ENCODE measurements around the gene HLA-DOB.

HLA-DOB gene

GRCh38 chr6:32852844-32853540, 36.2 kb upstream of the HLA-DOB start:
- peak overlapping the region; percentile 93 for H3K4me3 ChIP-seq (ENCODE audit: low read length)
- H3K9me3 ChIP-seq (ENCODE audit: control insufficient read depth, low read length), result no peaks in the 10 kb centered on the region
- peaks cover 15% of the 10 kb centered on the region for H3K4me1 ChIP-seq (ENCODE audit: control insufficient read depth, insufficient read depth, low read length)
- H3K36me3 ChIP-seq (ENCODE audit: control insufficient read depth, insufficient read depth, low read length, severe bottlenecking), result peaks cover 30% of the 10 kb centered on the region
- peak; percentile 68 for DNase-seq (ENCODE audit: low read depth)
- no peaks in the 10 kb centered on the region for H3K27me3 ChIP-seq (replicated peaks; ENCODE audit: control insufficient read depth, insufficient read depth, low read length)
- H3K9ac ChIP-seq (ENCODE audit: low read length), result peak overlapping the region; percentile 93

- DNase-seq (ENCODE audit: low read depth), result peak; percentile 51
- no peaks in the 10 kb centered on the region for H3K27me3 ChIP-seq (replicated peaks; ENCODE audit: control insufficient read depth, insufficient read depth, low read length)
- peak overlapping the region; percentile 93 for H3K9ac ChIP-seq (ENCODE audit: low read length)
Measured at GRCh38 chr6:32852018-32852843, 35.4 kb upstream of the HLA-DOB start.

GRCh38 chr6:32851025-32851424, 34.2 kb upstream of the HLA-DOB start:
- no peak for DNase-seq (ENCODE audit: low read depth)
- H3K4me3 ChIP-seq (ENCODE audit: low read length), result no peak overlapping the region
- H3K4me1 ChIP-seq (ENCODE audit: control insufficient read depth, insufficient read depth, low read length), result peaks cover 15% of the 10 kb centered on the region
- H3K9ac ChIP-seq (ENCODE audit: low read length), result peak overlapping the region; percentile 93
- no peaks in the 10 kb centered on the region for H3K9me3 ChIP-seq (ENCODE audit: control insufficient read depth, low read length)
- H3K27me3 ChIP-seq (replicated peaks; ENCODE audit: control insufficient read depth, insufficient read depth, low read length), result no peaks in the 10 kb centered on the region
- peaks cover 46% of the 10 kb centered on the region for H3K36me3 ChIP-seq (ENCODE audit: control insufficient read depth, insufficient read depth, low read length, severe bottlenecking)

More at GRCh38 chr6:32852018-32852843, 35.4 kb upstream of the HLA-DOB start:
- Histone ChIP-seq H3K9me3 (ENCODE audit: control insufficient read depth, low read length) (no peaks in the 10 kb centered on the region), H3K4me3 (ENCODE audit: low read length) (peak overlapping the region; percentile 93), H3K36me3 (ENCODE audit: control insufficient read depth, insufficient read depth, low read length, severe bottlenecking) (peaks cover 36% of the 10 kb centered on the region), H3K4me1 (ENCODE audit: control insufficient read depth, insufficient read depth, low read length) (peaks cover 15% of the 10 kb centered on the region)

GRCh38 chr6:32849126-32849525, 32.3 kb upstream of the HLA-DOB start:
- Histone ChIP-seq H3K36me3 (ENCODE audit: control insufficient read depth, insufficient read depth, low read length, severe bottlenecking) (peaks cover 57% of the 10 kb centered on the region), H3K4me1 (ENCODE audit: control insufficient read depth, insufficient read depth, low read length) (peaks cover 9% of the 10 kb centered on the region), H3K9ac (ENCODE audit: low read length) (no peak overlapping the region), H3K4me3 (ENCODE audit: low read length) (no peak overlapping the region), H3K9me3 (ENCODE audit: control insufficient read depth, low read length) (no peaks in the 10 kb centered on the region), H3K27me3 (replicated peaks; ENCODE audit: control insufficient read depth, insufficient read depth, low read length) (no peaks in the 10 kb centered on the region)
- DNase-seq (ENCODE audit: low read depth), result no peak

- Histone ChIP-seq H3K9me3 (ENCODE audit: control insufficient read depth, low read length) (no peaks in the 10 kb centered on the region), H3K4me3 (ENCODE audit: low read length) (no peak overlapping the region), H3K27me3 (replicated peaks; ENCODE audit: control insufficient read depth, insufficient read depth, low read length) (no peaks in the 10 kb centered on the region), H3K9ac (ENCODE audit: low read length) (no peak overlapping the region), H3K4me1 (ENCODE audit: control insufficient read depth, insufficient read depth, low read length) (peaks cover 13% of the 10 kb centered on the region), H3K36me3 (ENCODE audit: control insufficient read depth, insufficient read depth, low read length, severe bottlenecking) (peaks cover 57% of the 10 kb centered on the region)
- no peak for DNase-seq (ENCODE audit: low read depth)
Measured at GRCh38 chr6:32847795-32848194, 31.0 kb upstream of the HLA-DOB start.

GRCh38 chr6:32847004-32847403, 30.2 kb upstream of the HLA-DOB start:
- Histone ChIP-seq H3K36me3 (ENCODE audit: control insufficient read depth, insufficient read depth, low read length, severe bottlenecking) (peaks cover 57% of the 10 kb centered on the region), H3K9ac (ENCODE audit: low read length) (no peak overlapping the region), H3K27me3 (replicated peaks; ENCODE audit: control insufficient read depth, insufficient read depth, low read length) (no peaks in the 10 kb centered on the region)

DNA sequence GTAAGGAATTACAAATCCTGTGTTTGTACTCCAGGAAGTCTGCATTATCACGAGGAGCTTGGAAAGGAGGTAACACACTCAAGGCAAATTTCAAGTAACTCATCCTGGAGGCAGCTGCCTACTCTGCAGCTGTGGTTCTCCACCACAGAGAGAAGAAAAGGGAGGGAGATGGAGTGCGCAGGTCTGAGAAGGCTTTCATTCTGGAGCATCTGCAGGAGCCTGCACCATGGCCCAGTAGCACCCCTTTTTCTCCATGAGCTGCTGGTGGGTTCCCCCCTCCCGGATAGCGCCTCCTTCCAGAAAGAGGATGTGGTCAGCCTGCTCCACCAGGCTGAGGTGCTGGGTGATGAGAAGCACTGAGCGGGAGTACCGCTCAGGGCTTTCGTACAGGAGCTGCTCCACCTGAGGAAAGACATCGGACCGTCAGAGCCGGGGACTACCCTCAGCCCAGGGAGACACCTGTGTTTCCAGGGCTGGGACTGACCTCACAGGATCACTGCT, 28.6 kb upstream of the HLA-DOB start:
- Histone ChIP-seq H3K4me3 (ENCODE audit: low read length) (no peak overlapping the region), H3K27me3 (replicated peaks; ENCODE audit: control insufficient read depth, insufficient read depth, low read length) (no peaks in the 10 kb centered on the region), H3K9me3 (ENCODE audit: control insufficient read depth, low read length) (no peaks in the 10 kb centered on the region), H3K4me1 (ENCODE audit: control insufficient read depth, insufficient read depth, low read length) (peaks cover 5% of the 10 kb centered on the region), H3K9ac (ENCODE audit: low read length) (no peak overlapping the region), H3K36me3 (ENCODE audit: control insufficient read depth, insufficient read depth, low read length, severe bottlenecking) (peaks cover 52% of the 10 kb centered on the region)
- no peak for DNase-seq (ENCODE audit: low read depth)

More at GRCh38 chr6:32847004-32847403, 30.2 kb upstream of the HLA-DOB start:
- no peaks in the 10 kb centered on the region for H3K9me3 ChIP-seq (ENCODE audit: control insufficient read depth, low read length)
- no peak overlapping the region for H3K4me3 ChIP-seq (ENCODE audit: low read length)
- DNase-seq (ENCODE audit: low read depth), result no peak
- peaks cover 8% of the 10 kb centered on the region for H3K4me1 ChIP-seq (ENCODE audit: control insufficient read depth, insufficient read depth, low read length)

DNA sequence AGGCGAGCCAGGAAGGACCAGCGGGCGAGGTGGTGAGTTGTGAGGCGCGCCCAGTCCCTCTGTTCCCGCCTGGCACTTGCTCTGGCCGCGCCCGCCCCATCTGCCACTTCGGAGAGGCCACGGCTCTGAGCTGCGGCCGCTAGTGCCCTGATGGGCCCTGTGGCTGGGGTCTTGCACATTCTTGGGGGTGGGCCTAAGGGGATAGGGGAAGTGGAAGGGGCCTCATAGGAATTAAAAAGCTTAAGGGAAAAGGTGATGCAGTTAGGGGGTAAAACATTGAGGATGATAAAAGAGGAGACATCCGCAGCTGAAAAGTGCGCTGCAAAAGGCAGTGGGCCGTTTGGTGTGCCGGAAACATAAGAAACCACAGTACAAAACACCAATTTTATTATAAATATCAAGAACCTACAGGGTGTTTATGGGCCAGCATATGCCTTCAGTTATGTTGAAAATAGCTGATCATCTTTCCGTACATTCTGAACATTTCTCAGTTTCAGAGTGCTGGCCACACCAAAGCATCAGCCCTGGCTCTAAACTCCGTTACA, 28.1 kb upstream of the HLA-DOB start:
- peaks cover 5% of the 10 kb centered on the region for H3K4me1 ChIP-seq (ENCODE audit: control insufficient read depth, insufficient read depth, low read length)
- no peaks in the 10 kb centered on the region for H3K27me3 ChIP-seq (replicated peaks; ENCODE audit: control insufficient read depth, insufficient read depth, low read length)
- H3K4me3 ChIP-seq (ENCODE audit: low read length), result peak overlapping the region; percentile 95

GRCh38 chr6:32843979-32844838, 27.4 kb upstream of the HLA-DOB start, which contains the start of gene PSMB8:
Gene PSMB8, minus strand, starts transcription at chr6:32844047. Its CDS starts 51 bp downstream, at chr6:32843996.
- H3K9me3 ChIP-seq (ENCODE audit: control insufficient read depth, low read length), result no peaks in the 10 kb centered on the region
- peak; percentile 98 for DNase-seq (ENCODE audit: low read depth)
- peaks cover 5% of the 10 kb centered on the region for H3K4me1 ChIP-seq (ENCODE audit: control insufficient read depth, insufficient read depth, low read length)
- H3K27me3 ChIP-seq (replicated peaks; ENCODE audit: control insufficient read depth, insufficient read depth, low read length), result no peaks in the 10 kb centered on the region
- H3K9ac ChIP-seq (ENCODE audit: low read length), result peak within 1 kb of the TSS; percentile 89
- peak within 1 kb of the TSS; percentile 95 for H3K4me3 ChIP-seq (ENCODE audit: low read length)
- H3K36me3 ChIP-seq (ENCODE audit: control insufficient read depth, insufficient read depth, low read length, severe bottlenecking), result peaks cover 45% of the 10 kb centered on the region

More for the DNA sequence above, 28.1 kb upstream of the HLA-DOB start:
- no peaks in the 10 kb centered on the region for H3K9me3 ChIP-seq (ENCODE audit: control insufficient read depth, low read length)
- no peak for DNase-seq (ENCODE audit: low read depth)
- peak overlapping the region; percentile 89 for H3K9ac ChIP-seq (ENCODE audit: low read length)
- H3K36me3 ChIP-seq (ENCODE audit: control insufficient read depth, insufficient read depth, low read length, severe bottlenecking), result peaks cover 47% of the 10 kb centered on the region

GRCh38 chr6:32843331-32843978, 26.7 kb upstream of the HLA-DOB start:
- no peaks in the 10 kb centered on the region for H3K9me3 ChIP-seq (ENCODE audit: control insufficient read depth, low read length)
- peak; percentile 34 for DNase-seq (ENCODE audit: low read depth)
- H3K4me1 ChIP-seq (ENCODE audit: control insufficient read depth, insufficient read depth, low read length), result peaks cover 5% of the 10 kb centered on the region
- peak overlapping the region; percentile 95 for H3K4me3 ChIP-seq (ENCODE audit: low read length)
- peaks cover 38% of the 10 kb centered on the region for H3K36me3 ChIP-seq (ENCODE audit: control insufficient read depth, insufficient read depth, low read length, severe bottlenecking)
- H3K27me3 ChIP-seq (replicated peaks; ENCODE audit: control insufficient read depth, insufficient read depth, low read length), result no peaks in the 10 kb centered on the region
- peak overlapping the region; percentile 89 for H3K9ac ChIP-seq (ENCODE audit: low read length)
